Prostate gland (tissue), 2 donors: Measurements from ENCODE around the gene ATXN1.

Experiments
- POLR2A ChIP-seq: fragments of 450-650 bp; IDR thresholded peaks from one replicate; pipeline ENCODE4 v1.6.1; 2016; ENCODE audit warnings: antibody characterized with exemption, mild to moderate bottlenecking
- POLR2AphosphoS5 ChIP-seq: sonication (generic); formaldehyde crosslinking; IDR thresholded peaks from one replicate; pipeline ENCODE4 v1.6.1; 2017; ENCODE audit warnings: antibody characterized with exemption
- TF ChIP-seq, protein P1 (sequence below), 4 experiments: fragments of 200-600 bp in 2 of 4; fragments of 450-650 bp in 2 of 4; sonication (generic) in 2 of 4; IDR thresholded peaks; 1 replicate in 3 of 4; 2 replicates in 1 of 4; pipeline ENCODE4 v1.5.1; 2016 to 2019; ENCODE audit warnings: antibody characterized with exemption in 4 of 4, mild to moderate bottlenecking in 2 of 4, moderate library complexity in 2 of 4

DNA sequence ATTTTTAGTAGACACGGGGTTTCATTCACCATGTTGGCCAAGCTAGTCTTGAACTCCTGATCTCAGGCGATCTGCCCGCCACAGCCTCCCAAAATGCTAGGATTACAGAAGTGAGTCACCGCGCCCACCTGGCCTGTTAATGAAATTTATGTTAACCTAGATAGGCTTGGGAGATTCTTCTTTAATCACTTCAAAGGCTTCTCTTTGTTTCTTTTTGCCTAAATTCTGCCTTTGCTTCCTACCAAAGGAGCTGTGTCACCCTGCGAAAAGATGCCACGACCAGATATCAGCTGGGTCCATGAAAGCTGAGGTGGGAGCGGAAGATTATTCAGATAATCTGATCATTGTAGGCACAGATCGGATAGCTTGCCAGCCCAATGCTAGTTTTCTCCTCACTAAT, 447.5 kb downstream of the ATXN1 start:
- TF ChIP-seq POLR2A (no peak), POLR2AphosphoS5 (no peak)
- TF ChIP-seq, protein P1, sequence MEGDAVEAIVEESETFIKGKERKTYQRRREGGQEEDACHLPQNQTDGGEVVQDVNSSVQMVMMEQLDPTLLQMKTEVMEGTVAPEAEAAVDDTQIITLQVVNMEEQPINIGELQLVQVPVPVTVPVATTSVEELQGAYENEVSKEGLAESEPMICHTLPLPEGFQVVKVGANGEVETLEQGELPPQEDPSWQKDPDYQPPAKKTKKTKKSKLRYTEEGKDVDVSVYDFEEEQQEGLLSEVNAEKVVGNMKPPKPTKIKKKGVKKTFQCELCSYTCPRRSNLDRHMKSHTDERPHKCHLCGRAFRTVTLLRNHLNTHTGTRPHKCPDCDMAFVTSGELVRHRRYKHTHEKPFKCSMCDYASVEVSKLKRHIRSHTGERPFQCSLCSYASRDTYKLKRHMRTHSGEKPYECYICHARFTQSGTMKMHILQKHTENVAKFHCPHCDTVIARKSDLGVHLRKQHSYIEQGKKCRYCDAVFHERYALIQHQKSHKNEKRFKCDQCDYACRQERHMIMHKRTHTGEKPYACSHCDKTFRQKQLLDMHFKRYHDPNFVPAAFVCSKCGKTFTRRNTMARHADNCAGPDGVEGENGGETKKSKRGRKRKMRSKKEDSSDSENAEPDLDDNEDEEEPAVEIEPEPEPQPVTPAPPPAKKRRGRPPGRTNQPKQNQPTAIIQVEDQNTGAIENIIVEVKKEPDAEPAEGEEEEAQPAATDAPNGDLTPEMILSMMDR (IDR thresholded peaks at IDR 0.05): no peak
